Stimulated activated CD4-positive, alpha-beta T cell treated with anti-CD3 and anti-CD28 coated beads, Interleukin-1b, Interleukin-23, amount 100 ng/mL, for 48 hours (primary cell): ENCODE measurements around the gene CASP8.

Experiments
- DNase-seq: peaks from one replicate; pipeline ENCODE4 v3.0.0-alpha.2; 2020

The CASP8 gene

GRCh38 chr2:201242571-201243277 is 17.6 kb upstream of the CASP8 start:
- DNase-seq: no peak

- DNase-seq: no peak
These were observed 15.5 kb upstream of the CASP8 start for GRCh38 chr2:201244829-201245228.

GRCh38 chr2:201246280-201246679 is 14.1 kb upstream of the CASP8 start:
- no peak for DNase-seq

DNA sequence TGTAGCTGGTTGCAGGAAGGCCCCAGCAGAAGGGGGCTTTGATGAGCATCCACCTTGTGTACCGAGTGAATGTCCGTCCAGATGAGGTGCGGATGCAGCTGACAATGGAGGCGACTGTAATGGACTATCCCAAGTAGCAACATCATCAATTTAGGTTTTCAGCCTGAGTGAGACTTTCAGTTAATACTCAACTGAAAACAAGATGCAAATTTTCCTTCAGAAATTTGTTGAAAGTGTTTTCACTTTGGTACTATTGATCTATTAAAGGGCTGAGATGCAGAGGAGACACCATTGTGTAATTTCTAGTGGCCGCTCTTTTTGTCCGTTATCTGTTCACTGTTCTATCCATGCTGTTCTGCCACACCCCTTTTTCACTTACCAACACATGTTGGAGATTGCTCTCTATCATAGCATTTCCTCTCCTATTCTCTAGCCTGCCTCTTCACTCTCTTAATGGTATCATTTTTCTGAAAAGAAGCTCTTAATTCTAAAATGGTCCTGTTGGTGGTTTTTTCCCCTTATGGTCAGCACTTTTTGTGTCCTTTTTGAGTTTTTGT is 12.0 kb upstream of the CASP8 start:
- no peak for DNase-seq

GRCh38 chr2:201249889-201250288 is 10.4 kb upstream of the CASP8 start:
- DNase-seq: no peak

GRCh38 chr2:201250741-201251140 is 9.6 kb upstream of the CASP8 start:
- no peak for DNase-seq

GRCh38 chr2:201254081-201254730 is 6.1 kb upstream of the CASP8 start:
- no peak for DNase-seq

GRCh38 chr2:201255408-201256033 is 4.8 kb upstream of the CASP8 start:
- DNase-seq: no peak

DNA sequence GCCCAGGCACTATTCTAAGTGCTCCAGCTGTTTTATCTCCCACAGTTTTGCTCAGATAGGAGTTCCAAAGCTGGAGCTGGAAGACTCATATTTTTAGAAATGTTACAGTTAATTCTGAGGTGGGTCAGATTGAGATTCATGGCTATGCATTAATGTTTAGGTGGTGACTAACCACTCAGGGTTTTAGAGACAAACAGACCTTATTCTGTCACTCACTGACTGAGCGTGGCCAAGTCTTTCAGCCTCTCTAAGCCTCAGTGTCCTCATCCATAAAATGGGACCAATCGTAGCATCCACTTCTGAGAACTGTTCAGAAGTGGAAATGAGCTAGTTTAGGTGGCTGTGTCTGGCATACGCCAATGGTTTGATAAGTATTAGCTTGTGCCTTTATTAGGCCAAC is 4.3 kb upstream of the CASP8 start:
- DNase-seq: no peak

- peak; percentile 43 for DNase-seq
These were observed 2.9 kb upstream of the CASP8 start for GRCh38 chr2:201257381-201257955.

- DNase-seq: peak; percentile 94
These were observed 2.2 kb upstream of the CASP8 start for GRCh38 chr2:201257956-201258665.

GRCh38 chr2:201258666-201259615 is 1.4 kb upstream of the CASP8 start:
- DNase-seq: no peak

DNA sequence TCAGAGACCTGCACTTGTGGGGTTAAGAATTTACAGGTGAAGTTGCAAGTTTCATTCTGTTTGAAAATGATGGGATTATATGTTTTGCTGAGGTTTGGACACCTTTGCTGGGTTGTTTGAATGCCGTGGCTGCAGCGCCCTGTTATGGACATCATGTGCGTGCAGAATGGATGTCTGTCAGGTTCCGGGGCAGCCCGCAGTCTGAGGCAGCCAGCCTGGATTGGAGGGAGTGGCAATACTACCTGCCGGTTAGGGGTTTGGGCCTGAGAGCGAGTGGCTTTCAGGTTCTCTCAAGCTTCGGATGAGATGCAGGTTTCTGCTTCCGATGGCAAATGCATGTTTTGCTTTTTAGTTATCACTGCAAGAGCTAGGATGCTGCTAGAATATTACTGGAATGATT is 1.1 kb downstream of the CASP8 start:
- peak; percentile 67 for DNase-seq

GRCh38 chr2:201261906-201262305 is 1.6 kb downstream of the CASP8 start:
- no peak for DNase-seq

DNA sequence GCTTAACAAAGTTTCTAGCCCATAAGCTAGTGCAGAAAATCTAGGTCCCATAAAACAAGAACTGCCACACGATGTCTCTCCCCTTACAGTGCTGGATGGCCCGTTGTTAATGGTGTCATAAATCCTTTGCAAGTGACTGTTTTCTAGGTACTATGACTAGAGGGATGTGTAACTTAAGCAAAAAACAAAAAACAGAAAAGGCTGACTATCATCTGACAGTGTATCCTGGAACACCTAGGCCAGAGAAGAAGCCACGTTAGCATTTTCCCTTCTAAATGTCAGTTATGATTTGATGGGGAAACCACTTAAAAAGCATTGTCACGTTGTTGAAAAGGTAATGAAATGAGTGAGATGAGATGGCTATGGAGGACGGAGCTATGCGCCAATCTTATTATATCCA is 2.4 kb downstream of the CASP8 start:
- DNase-seq: peak; percentile 45

DNA sequence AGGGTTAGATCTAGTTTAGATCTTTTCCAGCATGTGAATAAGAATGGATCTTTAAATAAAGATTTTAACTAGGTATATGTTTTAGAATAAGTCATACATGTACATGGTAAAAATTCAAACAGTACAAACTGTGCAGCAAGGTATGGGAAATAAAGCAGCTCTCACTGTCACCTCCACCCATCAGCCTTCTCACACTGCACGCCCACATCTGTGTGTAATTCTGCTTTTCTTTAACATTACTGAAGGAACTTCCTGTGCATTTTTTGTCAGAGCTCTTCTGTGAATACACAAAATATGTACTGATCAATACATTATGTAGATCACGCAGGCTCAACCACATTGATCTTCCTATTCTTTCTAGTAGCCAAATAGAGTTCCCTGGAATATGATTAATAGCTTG is 3.4 kb downstream of the CASP8 start:
- DNase-seq: no peak

DNA sequence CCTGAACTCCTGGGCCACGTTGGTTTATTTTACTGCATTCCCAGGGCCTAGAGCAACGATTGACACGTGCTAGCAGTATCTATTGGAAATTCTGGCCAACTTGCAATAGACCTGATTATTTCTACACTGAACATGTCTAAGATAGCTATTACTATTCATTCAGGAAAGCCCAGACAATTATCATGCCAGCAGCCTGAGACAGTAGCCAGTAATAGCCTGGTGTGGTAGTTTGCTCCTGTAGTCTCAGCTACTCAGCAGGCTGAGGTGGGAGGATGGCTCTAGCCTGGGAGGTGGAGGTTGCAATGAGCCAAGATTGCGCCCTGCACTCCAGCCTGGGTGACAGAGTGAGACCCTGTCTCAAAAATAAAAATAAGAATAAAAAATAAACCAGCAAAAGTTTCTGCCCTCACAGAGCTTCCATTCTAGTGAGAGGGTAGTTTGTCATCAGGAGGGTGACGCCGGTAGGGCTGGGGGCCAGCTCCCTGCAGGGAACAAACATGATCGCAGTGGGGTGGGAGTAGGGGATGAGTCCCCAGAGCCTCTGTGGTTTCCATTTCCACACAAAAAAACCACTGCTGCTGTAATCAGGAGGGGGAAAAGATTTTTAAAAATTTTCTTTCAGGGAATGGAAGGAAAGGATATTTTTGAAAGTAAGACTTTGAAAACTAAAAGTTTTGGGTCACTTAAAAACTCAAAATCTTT is 4.3 kb downstream of the CASP8 start:
- DNase-seq: no peak

DNA sequence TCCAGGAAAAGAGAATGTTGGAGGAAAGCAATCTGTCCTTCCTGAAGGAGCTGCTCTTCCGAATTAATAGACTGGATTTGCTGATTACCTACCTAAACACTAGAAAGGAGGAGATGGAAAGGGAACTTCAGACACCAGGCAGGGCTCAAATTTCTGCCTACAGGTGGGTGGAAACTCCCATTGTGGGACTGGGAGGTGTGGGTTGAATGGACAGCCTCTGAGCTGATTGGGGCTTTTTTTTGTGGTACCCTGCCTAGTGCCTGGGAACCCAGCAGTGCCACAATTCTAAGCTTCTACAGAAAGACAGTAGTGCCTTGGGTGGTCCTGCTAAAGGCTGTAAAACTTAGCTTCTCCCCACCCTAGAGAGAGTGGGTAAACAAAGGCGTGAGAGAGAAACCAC is 6.3 kb downstream of the CASP8 start:
- no peak for DNase-seq

- no peak for DNase-seq
These were observed 7.1 kb downstream of the CASP8 start for GRCh38 chr2:201267278-201268030.

DNA sequence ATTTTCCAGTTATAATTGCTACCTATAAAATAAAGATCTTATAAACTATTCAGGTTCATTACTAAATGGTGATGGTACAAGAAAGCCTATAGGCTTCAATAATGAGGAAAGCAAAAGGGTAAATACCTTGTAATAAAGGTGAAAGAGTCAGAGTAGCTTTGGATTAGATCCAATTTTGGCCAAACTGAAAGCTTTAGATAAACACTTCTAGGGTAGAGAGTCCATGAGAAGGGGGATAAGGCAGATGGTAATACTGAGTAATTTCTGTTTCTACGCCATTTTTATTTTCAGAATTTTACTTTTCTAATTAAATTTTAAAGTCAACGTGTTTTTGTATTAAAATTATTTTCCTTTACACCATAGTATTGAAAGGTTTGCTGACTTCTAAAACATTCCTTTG is 9.4 kb downstream of the CASP8 start:
- DNase-seq: no peak
